Skeletal muscle satellite cell (primary cell): ENCODE measurements around the gene SH2D2A.

Experiments
- H3K27me3 ChIP-seq: 2 replicates; pipeline ENCODE4 v1.7.0; 2013; ENCODE audit warnings: low read length; ENCODE audit not compliant: control insufficient read depth, insufficient read depth
- H3K36me3 ChIP-seq: 2 replicates; pipeline ENCODE4 v1.7.0; 2013; ENCODE audit warnings: mild to moderate bottlenecking, control low read depth, low read length; ENCODE audit not compliant: insufficient read depth
- H3K4me1 ChIP-seq: 2 replicates; pipeline ENCODE4 v1.7.0; 2013; ENCODE audit warnings: low read length; ENCODE audit not compliant: control insufficient read depth, insufficient read depth
- H3K4me2 ChIP-seq: 2 replicates; pipeline ENCODE4 v1.7.0; 2013; ENCODE audit warnings: mild to moderate bottlenecking, low read length
- H3K4me3 ChIP-seq: 2 replicates; pipeline ENCODE4 v1.7.0; 2013; ENCODE audit warnings: low read length
- H3K9ac ChIP-seq: 2 replicates; pipeline ENCODE4 v1.7.0; 2013; ENCODE audit warnings: mild to moderate bottlenecking, low read depth, low read length, moderate library complexity
- H3K9me3 ChIP-seq: replicated peaks from 2 replicates; pipeline ENCODE4 v1.7.0; 2013; ENCODE audit warnings: mild to moderate bottlenecking, control low read depth, low read length

SH2D2A gene

GRCh38 chr1:156858959-156859522 is 42.4 kb upstream of the SH2D2A start, which contains the start of gene INSRR:
Gene INSRR, minus strand, starts transcription at chr1:156859117. Its CDS starts 496 bp downstream, at chr1:156858621.
- H3K9ac ChIP-seq: no peak within 1 kb of the TSS
- peak within 1 kb of the TSS; percentile 59 for H3K4me3 ChIP-seq
- peaks cover 15% of the 10 kb centered on the region for H3K4me1 ChIP-seq
- H3K9me3 ChIP-seq: no peaks in the 10 kb centered on the region
- peak within 1 kb of the TSS; percentile 87 for H3K4me2 ChIP-seq
- peaks cover 86% of the 10 kb centered on the region for H3K27me3 ChIP-seq
- H3K36me3 ChIP-seq: no peaks in the 10 kb centered on the region

DNA sequence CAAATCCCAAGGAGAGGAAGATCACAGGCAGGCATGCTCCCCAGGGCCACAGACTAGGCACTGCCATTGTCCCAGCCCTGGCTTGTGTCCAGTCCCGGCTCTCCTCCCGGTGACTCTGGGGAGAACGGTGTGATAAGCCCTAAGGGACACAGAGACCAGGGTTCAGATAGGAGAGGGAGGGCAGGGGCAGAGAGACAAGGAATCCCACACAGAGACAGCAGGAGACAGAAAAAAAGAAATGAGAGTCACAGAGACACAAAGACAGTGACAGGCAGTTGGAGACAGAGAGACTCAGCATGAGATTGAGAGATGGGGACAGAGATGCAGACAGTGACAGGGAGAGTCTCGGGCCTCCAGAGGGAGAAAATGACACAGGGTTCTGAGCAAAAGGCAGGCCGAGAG is 41.9 kb upstream of the SH2D2A start:
- Histone ChIP-seq H3K4me1 (peaks cover 15% of the 10 kb centered on the region), H3K9me3 (no peaks in the 10 kb centered on the region), H3K4me3 (peak overlapping the region; percentile 26), H3K4me2 (peak overlapping the region; percentile 87), H3K36me3 (no peaks in the 10 kb centered on the region), H3K27me3 (peaks cover 86% of the 10 kb centered on the region), H3K9ac (no peak overlapping the region)

DNA sequence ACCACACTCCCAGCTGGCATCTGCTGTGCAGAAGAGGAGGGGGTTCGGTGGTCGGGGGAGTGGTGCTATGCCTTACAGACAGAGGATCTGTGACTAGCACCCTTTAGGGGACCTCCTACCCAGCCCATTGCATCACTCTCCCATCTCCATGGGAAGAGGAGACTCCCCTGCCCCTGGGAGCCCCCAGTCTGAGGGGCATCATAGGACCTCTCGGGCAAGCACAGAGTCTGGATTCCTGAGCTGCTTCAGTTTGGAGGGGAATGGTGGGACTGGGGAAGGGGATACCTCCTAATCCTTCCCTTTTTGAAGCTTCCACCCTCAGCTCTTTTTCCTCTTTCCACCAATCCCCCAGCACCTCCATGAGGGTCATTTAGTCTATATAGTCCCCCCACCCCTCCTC is 40.9 kb upstream of the SH2D2A start:
- H3K27me3 ChIP-seq: peaks cover 84% of the 10 kb centered on the region
- no peak overlapping the region for H3K4me3 ChIP-seq
- no peak overlapping the region for H3K4me2 ChIP-seq
- no peaks in the 10 kb centered on the region for H3K9me3 ChIP-seq
- H3K36me3 ChIP-seq: no peaks in the 10 kb centered on the region
- H3K4me1 ChIP-seq: peaks cover 15% of the 10 kb centered on the region
- H3K9ac ChIP-seq: no peak overlapping the region

DNA sequence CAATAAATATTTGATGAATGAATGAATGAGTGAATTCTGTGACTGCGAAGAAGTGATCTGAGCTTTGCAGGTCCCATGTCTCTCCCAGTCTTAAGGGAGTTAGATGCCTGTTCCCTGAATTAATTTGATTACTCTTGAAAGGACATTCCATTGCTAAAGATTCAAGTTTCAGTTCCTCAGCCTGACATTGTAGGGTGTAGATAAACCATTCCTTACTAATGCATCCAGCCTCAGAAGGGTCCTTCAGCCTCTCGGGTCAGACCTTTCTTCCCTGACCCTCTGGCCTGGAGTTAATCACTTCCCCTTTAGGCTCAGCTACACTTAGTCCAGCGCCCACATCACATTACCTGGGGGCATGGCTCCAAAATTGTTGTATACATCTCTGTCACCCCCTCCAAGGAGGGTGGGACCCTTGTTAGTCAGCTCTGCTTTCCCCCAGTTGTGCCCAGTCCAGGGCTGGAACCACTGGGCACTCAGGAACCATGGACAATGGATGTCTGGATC is 39.7 kb upstream of the SH2D2A start:
- Histone ChIP-seq H3K4me1 (peaks cover 20% of the 10 kb centered on the region), H3K4me2 (no peak overlapping the region), H3K36me3 (no peaks in the 10 kb centered on the region), H3K4me3 (no peak overlapping the region), H3K9me3 (no peaks in the 10 kb centered on the region), H3K27me3 (peaks cover 82% of the 10 kb centered on the region), H3K9ac (no peak overlapping the region)

DNA sequence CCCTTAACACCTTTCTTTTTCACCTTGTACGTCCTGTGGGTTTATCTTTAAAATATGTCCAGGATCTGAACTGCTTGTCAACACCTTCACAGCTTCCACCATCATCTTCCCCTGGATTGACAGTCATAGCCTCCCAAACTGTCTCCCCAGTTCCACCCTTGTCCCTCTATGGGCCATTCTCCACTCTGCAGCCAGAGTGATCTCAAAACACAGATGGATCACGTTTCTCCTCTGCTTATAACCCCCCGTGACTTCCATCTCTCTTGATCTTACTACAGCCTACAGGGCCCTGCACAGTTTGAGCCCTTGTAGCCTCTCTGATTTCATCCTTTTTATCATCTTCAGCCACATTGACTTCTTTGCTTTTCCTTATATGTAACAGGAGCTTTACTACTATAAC is 38.0 kb upstream of the SH2D2A start:
- Histone ChIP-seq H3K9ac (no peak overlapping the region), H3K36me3 (no peaks in the 10 kb centered on the region), H3K4me1 (peaks cover 11% of the 10 kb centered on the region), H3K4me3 (no peak overlapping the region), H3K9me3 (no peaks in the 10 kb centered on the region), H3K4me2 (no peak overlapping the region), H3K27me3 (peaks cover 71% of the 10 kb centered on the region)

DNA sequence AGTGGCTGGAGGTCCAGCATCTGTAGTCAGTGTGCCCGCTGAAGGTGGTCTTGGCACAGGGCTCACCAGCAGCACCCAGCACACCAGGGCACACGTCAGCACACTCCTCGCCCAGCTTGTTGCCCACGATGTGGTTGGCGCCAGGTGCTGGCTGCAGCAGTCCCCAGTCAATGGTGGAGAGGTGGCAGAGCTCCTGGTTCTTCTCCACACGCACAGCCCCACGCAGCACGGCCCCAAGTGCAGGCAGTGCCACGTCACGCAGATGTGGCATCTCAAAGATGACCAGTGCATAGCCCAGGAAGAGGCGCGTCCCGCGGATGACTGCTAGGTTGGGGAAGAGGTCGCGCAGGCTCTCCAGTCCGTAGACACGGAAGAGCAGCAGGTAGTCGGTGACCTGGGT is 37.1 kb upstream of the SH2D2A start:
- Histone ChIP-seq H3K4me2 (no peak overlapping the region), H3K4me3 (no peak overlapping the region), H3K4me1 (peaks cover 4% of the 10 kb centered on the region), H3K27me3 (peaks cover 65% of the 10 kb centered on the region), H3K9me3 (no peaks in the 10 kb centered on the region), H3K36me3 (no peaks in the 10 kb centered on the region), H3K9ac (no peak overlapping the region)

- Histone ChIP-seq H3K36me3 (no peaks in the 10 kb centered on the region), H3K9ac (no peak overlapping the region), H3K27me3 (peaks cover 64% of the 10 kb centered on the region), H3K4me1 (peaks cover 4% of the 10 kb centered on the region), H3K4me2 (no peak overlapping the region), H3K4me3 (no peak overlapping the region), H3K9me3 (no peaks in the 10 kb centered on the region)
Measured at GRCh38 chr1:156852418-156852874, 35.8 kb upstream of the SH2D2A start.

- no peaks in the 10 kb centered on the region for H3K36me3 ChIP-seq
- no peak overlapping the region for H3K4me2 ChIP-seq
- no peaks in the 10 kb centered on the region for H3K9me3 ChIP-seq
- no peak overlapping the region for H3K4me3 ChIP-seq
- peaks cover 64% of the 10 kb centered on the region for H3K27me3 ChIP-seq
- H3K9ac ChIP-seq: no peak overlapping the region
- peaks cover 4% of the 10 kb centered on the region for H3K4me1 ChIP-seq
Measured at GRCh38 chr1:156851779-156852417, 35.2 kb upstream of the SH2D2A start.

DNA sequence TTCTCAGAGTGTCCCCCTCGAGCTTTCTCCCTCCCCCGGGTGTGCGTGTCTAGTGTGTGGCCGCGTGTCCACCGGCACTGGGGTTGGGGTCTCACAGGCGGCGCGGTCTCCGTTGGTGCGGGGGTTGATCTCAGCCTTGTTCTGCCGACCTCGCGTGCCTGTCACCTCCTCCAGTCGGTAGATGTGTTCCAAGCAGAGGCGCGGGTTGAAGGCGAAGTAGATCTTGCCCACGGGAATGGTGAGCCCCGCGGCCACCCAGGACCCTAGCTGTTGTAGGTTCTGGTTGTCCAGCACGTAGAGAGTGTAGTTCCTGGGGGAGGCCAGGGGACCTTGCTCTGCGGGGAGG is 32.5 kb upstream of the SH2D2A start:
- no peak overlapping the region for H3K4me3 ChIP-seq
- no peak overlapping the region for H3K4me2 ChIP-seq
- H3K36me3 ChIP-seq: no peaks in the 10 kb centered on the region
- H3K9me3 ChIP-seq: no peaks in the 10 kb centered on the region
- no peak overlapping the region for H3K9ac ChIP-seq
- peaks cover 4% of the 10 kb centered on the region for H3K4me1 ChIP-seq
- peaks cover 73% of the 10 kb centered on the region for H3K27me3 ChIP-seq

DNA sequence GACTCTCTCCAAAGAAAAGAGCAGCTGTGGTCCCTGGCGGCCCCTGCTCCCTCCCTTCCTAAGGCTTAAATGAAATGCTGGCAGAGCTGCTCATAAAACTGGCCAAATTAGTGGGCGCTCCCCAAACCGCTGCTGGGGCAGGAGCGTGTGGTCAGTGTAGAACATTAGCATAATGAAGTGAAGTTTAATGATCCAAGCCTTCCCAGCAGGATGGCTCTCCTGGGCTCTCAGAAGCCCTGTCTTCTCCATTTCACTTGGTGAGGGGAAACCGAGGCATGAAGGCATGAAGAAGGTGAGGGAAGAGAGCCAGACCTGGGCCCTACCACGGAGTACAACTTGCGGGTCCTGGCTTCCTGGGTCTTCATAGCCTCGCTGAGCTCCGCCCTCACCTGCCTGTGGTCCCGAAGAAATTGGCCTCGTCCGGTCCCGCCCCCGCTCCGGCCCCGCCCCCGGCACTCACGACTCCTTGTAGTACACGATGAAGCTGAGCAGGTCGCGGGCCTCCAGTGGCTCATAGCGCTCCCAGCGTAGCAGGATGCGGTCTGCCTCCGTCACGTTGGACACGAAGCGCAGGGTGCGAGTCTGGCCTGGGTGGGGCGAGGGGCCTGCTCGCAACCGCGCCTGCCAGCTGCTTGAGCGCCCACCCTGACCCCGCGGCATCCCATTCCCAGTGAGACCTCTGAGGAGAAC is 32.0 kb upstream of the SH2D2A start:
- Histone ChIP-seq H3K9ac (no peak overlapping the region), H3K4me1 (peaks cover 4% of the 10 kb centered on the region), H3K4me3 (no peak overlapping the region), H3K36me3 (no peaks in the 10 kb centered on the region), H3K27me3 (peaks cover 73% of the 10 kb centered on the region), H3K9me3 (no peaks in the 10 kb centered on the region), H3K4me2 (no peak overlapping the region)

GRCh38 chr1:156847591-156848460 is 31.2 kb upstream of the SH2D2A start:
- Histone ChIP-seq H3K9me3 (no peaks in the 10 kb centered on the region), H3K4me3 (no peak overlapping the region), H3K27me3 (peaks cover 74% of the 10 kb centered on the region), H3K4me1 (peaks cover 4% of the 10 kb centered on the region), H3K9ac (no peak overlapping the region), H3K4me2 (no peak overlapping the region), H3K36me3 (no peaks in the 10 kb centered on the region)
